ENCODE data around the gene ACTBL2.

DNA sequence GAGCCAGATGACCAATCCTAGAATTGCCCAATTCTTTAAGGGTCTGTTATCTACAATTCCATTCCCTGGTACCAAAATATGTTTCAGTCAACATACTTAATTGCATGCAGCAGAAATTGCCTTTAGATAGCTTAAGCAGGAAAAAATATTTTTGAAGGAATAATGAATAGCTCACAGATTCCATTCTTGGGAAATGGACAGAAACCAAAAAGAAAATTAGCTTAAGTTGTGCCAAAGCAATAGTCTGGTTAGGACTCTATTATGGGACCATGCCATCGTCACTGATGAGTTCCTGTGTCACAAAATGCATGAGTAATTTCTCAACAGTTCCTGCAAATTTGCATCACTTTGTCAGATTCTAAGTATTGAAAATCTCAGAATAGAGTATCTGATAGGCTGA lies 12.3 kb downstream of the ACTBL2 start:
- TF ChIP-seq, protein P1, sequence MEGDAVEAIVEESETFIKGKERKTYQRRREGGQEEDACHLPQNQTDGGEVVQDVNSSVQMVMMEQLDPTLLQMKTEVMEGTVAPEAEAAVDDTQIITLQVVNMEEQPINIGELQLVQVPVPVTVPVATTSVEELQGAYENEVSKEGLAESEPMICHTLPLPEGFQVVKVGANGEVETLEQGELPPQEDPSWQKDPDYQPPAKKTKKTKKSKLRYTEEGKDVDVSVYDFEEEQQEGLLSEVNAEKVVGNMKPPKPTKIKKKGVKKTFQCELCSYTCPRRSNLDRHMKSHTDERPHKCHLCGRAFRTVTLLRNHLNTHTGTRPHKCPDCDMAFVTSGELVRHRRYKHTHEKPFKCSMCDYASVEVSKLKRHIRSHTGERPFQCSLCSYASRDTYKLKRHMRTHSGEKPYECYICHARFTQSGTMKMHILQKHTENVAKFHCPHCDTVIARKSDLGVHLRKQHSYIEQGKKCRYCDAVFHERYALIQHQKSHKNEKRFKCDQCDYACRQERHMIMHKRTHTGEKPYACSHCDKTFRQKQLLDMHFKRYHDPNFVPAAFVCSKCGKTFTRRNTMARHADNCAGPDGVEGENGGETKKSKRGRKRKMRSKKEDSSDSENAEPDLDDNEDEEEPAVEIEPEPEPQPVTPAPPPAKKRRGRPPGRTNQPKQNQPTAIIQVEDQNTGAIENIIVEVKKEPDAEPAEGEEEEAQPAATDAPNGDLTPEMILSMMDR (conservative IDR thresholded peaks at IDR 0.05; ENCODE audit: low read depth, low read length), result no peak
- no peak for TF ChIP-seq EZH2 (IDR thresholded peaks at IDR 0.05; ENCODE audit: borderline replicate concordance, low read depth, low read length, poor library complexity, severe bottlenecking)

All from A673 (cell line).